Upper lobe of right lung (tissue), 1 donor: ENCODE measurements around the gene GTF2F2. TPM values are rescaled to one million over a fixed set of nuclear protein-coding genes. Genes with fewer than 3 reads are reported as not detected.

Experiments used
- ATAC-seq: fragments of 200-7000 bp; cut with Tn5 transposase; one replicate; pipeline ENCODE4 v1.9.1; 2020; ENCODE audit warnings: mild to moderate bottlenecking, moderate library complexity
- DNase-seq: peaks from one replicate; pipeline ENCODE4 v3.0.0-alpha.2; 2020
- H3K27ac ChIP-seq: fragments of 200-600 bp; one replicate; pipeline ENCODE4 v1.8.0; 2022
- H3K27me3 ChIP-seq: fragments of 200-600 bp; one replicate; pipeline ENCODE4 v1.8.0; 2022; ENCODE audit warnings: mild to moderate bottlenecking
- H3K36me3 ChIP-seq: fragments of 200-600 bp; one replicate; pipeline ENCODE4 v1.8.0; 2022
- H3K4me1 ChIP-seq: fragments of 200-600 bp; one replicate; pipeline ENCODE4 v1.8.0; 2022
- H3K4me3 ChIP-seq: fragments of 200-600 bp; one replicate; pipeline ENCODE4 v1.8.0; 2022; ENCODE audit warnings: mild to moderate bottlenecking
- H3K9me3 ChIP-seq: fragments of 200-600 bp; one replicate; pipeline ENCODE4 v1.8.0; 2022
- intact Hi-C: fragments of 100-400 bp; cut with DNase I; formaldehyde crosslinking; loops from one replicate; pipeline ENCODE4 v1.11.0; 2022
- total RNA-seq: library from RNA; stranded (reverse); fragmentation: NEBNext Ultra II Directional; extraction: Animal tissue kit (Norgen Biotek cat#: 25700); gene quantifications from one replicate; pipeline ENCODE4 v1.2.1, GENCODE V29; 2021
- TF ChIP-seq, protein P1 (sequence below): fragments of 200-600 bp; IDR thresholded peaks from one replicate; pipeline ENCODE4 v1.8.0; 2022; ENCODE audit warnings: antibody characterized with exemption
- donor health status: DM: no; HTN: yes; CAD: no; lungs with severe emphysema.

GTF2F2 gene
- total RNA-seq, 1 donor from 2014 or later: 14.6 TPM

DNA sequence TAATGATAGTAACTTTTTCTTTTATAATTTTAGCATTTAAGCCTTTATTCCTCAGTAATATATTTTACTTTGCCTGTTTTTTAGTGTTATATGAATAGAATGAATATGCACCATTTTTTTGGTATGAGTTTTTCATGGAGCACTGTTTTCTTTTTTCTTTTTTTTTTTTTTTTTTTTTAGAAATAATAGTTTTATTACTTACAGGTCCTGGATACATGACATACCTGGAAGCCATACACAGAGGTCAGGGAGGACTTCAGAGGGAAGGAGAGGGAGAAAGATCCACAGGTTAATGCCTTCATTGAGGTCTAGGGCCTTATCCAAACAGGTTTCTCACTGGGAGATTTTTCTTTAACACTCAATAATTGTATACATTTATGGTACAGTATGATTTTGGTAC lies 54.2 kb downstream of the GTF2F2 start:
- intact Hi-C loops: no loop called here
- DNase-seq (no peak), ATAC-seq (no peak)
- TF ChIP-seq, protein P1, sequence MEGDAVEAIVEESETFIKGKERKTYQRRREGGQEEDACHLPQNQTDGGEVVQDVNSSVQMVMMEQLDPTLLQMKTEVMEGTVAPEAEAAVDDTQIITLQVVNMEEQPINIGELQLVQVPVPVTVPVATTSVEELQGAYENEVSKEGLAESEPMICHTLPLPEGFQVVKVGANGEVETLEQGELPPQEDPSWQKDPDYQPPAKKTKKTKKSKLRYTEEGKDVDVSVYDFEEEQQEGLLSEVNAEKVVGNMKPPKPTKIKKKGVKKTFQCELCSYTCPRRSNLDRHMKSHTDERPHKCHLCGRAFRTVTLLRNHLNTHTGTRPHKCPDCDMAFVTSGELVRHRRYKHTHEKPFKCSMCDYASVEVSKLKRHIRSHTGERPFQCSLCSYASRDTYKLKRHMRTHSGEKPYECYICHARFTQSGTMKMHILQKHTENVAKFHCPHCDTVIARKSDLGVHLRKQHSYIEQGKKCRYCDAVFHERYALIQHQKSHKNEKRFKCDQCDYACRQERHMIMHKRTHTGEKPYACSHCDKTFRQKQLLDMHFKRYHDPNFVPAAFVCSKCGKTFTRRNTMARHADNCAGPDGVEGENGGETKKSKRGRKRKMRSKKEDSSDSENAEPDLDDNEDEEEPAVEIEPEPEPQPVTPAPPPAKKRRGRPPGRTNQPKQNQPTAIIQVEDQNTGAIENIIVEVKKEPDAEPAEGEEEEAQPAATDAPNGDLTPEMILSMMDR: no peak
- Histone ChIP-seq H3K4me1 (no peaks in the 10 kb centered on the region), H3K27ac (no peak overlapping the region), H3K9me3 (no peaks in the 10 kb centered on the region), H3K4me3 (no peak overlapping the region), H3K36me3 (peaks cover 3% of the 10 kb centered on the region), H3K27me3 (no peaks in the 10 kb centered on the region)

DNA sequence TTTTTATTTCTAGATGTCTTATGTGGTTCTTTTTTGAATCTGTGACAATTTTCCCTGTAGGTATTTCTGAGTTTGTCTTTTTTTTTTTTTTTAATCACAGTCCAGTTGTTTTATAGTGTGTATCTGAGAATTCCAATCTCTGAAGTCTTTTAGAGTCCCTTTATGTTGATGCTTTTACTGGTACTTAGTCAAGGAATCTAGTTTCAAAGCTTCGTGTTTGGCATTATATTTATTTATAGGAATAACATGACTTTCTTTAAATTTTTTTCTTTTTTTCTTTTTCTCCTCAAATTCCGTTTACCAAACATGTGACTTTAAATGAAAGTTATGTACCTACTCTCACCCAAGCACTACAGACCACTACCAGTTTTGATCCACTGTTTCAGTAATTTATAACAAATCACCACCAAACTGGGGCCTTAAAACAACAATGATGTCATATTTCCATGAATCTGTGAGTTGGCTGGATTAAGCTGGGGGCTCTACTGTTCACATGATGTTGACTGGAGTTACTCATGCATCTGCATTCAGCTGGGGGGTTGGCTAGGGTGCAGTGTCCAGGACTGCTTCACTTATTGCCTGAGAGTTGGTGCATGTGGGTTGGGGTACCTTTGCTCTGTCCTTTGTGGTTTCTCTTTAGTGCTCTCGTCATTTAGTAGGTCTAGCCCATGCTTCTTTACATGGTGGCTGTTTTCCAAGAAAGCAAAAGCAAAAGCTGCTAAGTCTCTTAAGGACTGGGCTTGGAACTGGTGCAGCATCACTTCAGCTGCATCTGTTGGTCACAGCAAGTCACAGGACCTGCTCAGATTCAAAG lies 58.2 kb downstream of the GTF2F2 start:
- Histone ChIP-seq H3K4me3 (no peak overlapping the region), H3K4me1 (no peaks in the 10 kb centered on the region), H3K36me3 (peaks cover 6% of the 10 kb centered on the region), H3K27ac (no peak overlapping the region), H3K27me3 (no peaks in the 10 kb centered on the region), H3K9me3 (no peaks in the 10 kb centered on the region)
- ATAC-seq (no peak), DNase-seq (no peak)
- intact Hi-C loops: no loop called here
- TF ChIP-seq, protein P1: no peak

DNA sequence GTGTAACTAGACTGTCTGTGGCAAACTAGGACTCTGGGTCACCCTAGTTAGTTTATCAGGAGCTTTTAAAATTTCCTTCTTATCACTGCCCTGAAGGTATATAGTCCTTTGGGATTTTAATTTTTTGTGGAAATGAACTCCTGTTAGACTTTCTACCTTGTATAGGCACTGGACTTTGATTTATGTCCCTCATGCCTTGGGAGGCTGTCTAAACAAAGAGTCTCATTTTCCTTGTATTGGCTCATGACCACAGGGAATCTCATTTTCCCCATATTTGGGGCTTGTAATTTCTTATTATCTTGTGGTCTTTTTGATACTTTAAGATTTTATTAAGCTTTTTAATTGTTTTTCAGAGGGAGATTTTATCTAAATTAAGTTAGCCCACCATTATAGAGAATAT lies 59.1 kb downstream of the GTF2F2 start:
- Histone ChIP-seq H3K4me1 (no peaks in the 10 kb centered on the region), H3K4me3 (no peak overlapping the region), H3K27ac (no peak overlapping the region), H3K36me3 (peaks cover 7% of the 10 kb centered on the region), H3K9me3 (no peaks in the 10 kb centered on the region), H3K27me3 (no peaks in the 10 kb centered on the region)
- ATAC-seq (no peak), DNase-seq (no peak)
- TF ChIP-seq, protein P1: no peak
- intact Hi-C loops: no loop called here

DNA sequence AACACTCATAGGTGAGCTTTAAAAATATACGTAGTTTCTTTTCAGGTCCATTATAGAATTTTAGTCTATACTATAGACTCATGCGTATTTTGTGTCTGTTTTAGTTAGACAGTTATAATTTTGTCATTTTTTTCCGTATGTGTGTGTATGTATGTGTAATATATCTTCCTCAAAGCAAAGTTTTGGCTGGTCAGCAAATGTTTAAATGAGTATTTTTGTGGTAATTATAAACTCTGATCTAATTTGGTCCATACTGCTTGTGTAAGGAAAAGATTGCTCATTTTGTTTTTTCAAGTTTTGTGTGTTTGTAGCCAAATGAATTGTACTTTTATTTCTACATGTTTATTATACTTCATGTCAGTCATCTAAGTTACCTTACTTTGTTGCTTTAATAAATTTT lies 60.0 kb downstream of the GTF2F2 start:
- TF ChIP-seq, protein P1: no peak
- Histone ChIP-seq H3K36me3 (peaks cover 7% of the 10 kb centered on the region), H3K27me3 (no peaks in the 10 kb centered on the region), H3K4me1 (no peaks in the 10 kb centered on the region), H3K9me3 (no peaks in the 10 kb centered on the region), H3K27ac (no peak overlapping the region), H3K4me3 (no peak overlapping the region)
- intact Hi-C loops: no loop called here
- ATAC-seq (no peak), DNase-seq (no peak)

DNA sequence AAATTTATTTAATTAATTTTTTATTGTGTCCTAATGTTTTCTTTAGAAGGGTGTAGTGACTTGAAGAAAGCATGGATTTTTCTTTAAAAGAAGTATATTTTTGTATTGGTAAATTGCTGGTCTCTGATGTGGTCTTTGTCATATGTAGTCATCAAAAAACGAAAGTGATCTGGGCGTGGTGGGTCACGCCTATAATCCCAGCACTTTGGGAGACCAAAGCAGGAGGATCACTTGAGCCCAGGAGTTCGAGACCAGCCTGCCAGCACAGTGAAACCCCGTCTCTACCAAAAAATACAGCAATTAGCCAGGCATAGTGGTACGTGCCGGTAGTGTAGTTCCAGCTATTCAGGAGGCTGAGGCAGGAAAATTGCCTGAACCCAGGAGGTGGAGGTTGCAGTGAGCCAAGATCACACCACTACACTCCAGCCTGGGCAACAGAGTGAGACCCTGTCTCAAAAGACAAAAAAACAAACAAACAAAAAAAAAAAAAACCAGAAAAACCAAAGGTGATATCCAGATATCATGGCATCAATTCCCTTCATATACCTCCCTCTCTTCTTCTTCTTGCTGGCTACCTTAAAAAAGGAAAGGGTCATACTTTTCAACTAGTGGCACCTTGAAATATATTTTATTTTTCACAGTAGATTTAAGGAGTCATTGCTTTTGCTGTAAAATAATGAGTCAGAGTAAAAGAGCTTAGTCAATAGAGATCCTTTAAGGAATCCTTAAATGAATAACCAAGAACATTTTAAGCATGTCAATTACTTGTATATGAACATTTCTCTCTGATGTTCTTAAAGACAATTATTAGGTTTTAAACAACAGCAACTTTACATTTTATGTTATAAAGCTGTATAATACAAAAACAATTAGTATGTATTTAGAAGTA lies 60.6 kb downstream of the GTF2F2 start:
- DNase-seq (no peak), ATAC-seq (no peak)
- no peaks in the 10 kb centered on the region for H3K4me1 ChIP-seq
- TF ChIP-seq, protein P1: no peak
- intact Hi-C loops: no loop called here
- H3K9me3 ChIP-seq: no peaks in the 10 kb centered on the region
- H3K27me3 ChIP-seq: no peaks in the 10 kb centered on the region
- H3K27ac ChIP-seq: no peak overlapping the region
- peaks cover 4% of the 10 kb centered on the region for H3K36me3 ChIP-seq
- no peak overlapping the region for H3K4me3 ChIP-seq
